Erythroblast (primary cell): ENCODE results near the gene ABCC4.
A peak's percentile ranks its signal among the peaks of the same experiment; 100 is the strongest.

Source experiments
- DNase-seq, 2 experiments: peaks; one replicate each; lab custom pipeline; 2025; lab: John Stamatoyannopoulos, UW
- GATA1 ChIP-seq: IDR thresholded peaks from 2 replicates; pipeline ENCODE4 v1.6.1; 2011; ENCODE audit warnings: low read depth, mild to moderate bottlenecking, control low read depth, low read length, moderate library complexity
- POLR2A ChIP-seq: IDR thresholded peaks from 2 replicates; pipeline ENCODE4 v1.6.1; 2011; ENCODE audit warnings: mild to moderate bottlenecking, low read length

The ABCC4 gene

GRCh38 chr13:95301183-95301967, at the start of gene ABCC4:
Gene ABCC4, minus strand, starts transcription at chr13:95301451. Its CDS starts 137 bp downstream, at chr13:95301314.
- TF ChIP-seq GATA1 (no peak), POLR2A (peak; percentile 79)
- peak; percentile 83 to 90 for DNase-seq

GRCh38 chr13:95349267-95349666, 48.0 kb upstream of the ABCC4 start:
- DNase-seq: peak in 1 of 2 experiments; percentile 21
- TF ChIP-seq GATA1 (no peak), POLR2A (no peak)

- TF ChIP-seq GATA1: no peak
- TF ChIP-seq POLR2A: no peak
- DNase-seq: no peak
These were observed 42.7 kb upstream of the ABCC4 start for GRCh38 chr13:95343944-95344343.

GRCh38 chr13:95341441-95341840, 40.2 kb upstream of the ABCC4 start:
- TF ChIP-seq GATA1: no peak
- TF ChIP-seq POLR2A: no peak
- no peak for DNase-seq

GRCh38 chr13:95338905-95339304, 37.7 kb upstream of the ABCC4 start:
- TF ChIP-seq POLR2A (no peak), GATA1 (no peak)
- DNase-seq: no peak

- DNase-seq: no peak
- TF ChIP-seq POLR2A (no peak), GATA1 (no peak)
These were observed 36.3 kb upstream of the ABCC4 start for GRCh38 chr13:95337597-95337996.

GRCh38 chr13:95335667-95336066, 34.4 kb upstream of the ABCC4 start:
- TF ChIP-seq GATA1 (no peak), POLR2A (no peak)
- no peak for DNase-seq

GRCh38 chr13:95328386-95328785, 27.1 kb upstream of the ABCC4 start:
- DNase-seq: peak; percentile 37 to 47
- no peak for TF ChIP-seq POLR2A
- no peak for TF ChIP-seq GATA1

- no peak for TF ChIP-seq POLR2A
- TF ChIP-seq GATA1: no peak
- no peak for DNase-seq
These were observed 25.9 kb upstream of the ABCC4 start for GRCh38 chr13:95327190-95327589.

- DNase-seq: no peak
- TF ChIP-seq GATA1 (no peak), POLR2A (no peak)
These were observed 25.4 kb upstream of the ABCC4 start for GRCh38 chr13:95326695-95327094.

GRCh38 chr13:95325485-95325884, 24.2 kb upstream of the ABCC4 start:
- DNase-seq: no peak
- no peak for TF ChIP-seq POLR2A
- TF ChIP-seq GATA1: no peak

GRCh38 chr13:95323930-95324662, 22.8 kb upstream of the ABCC4 start:
- TF ChIP-seq POLR2A (no peak), GATA1 (no peak)
- no peak for DNase-seq

GRCh38 chr13:95319551-95320274, 18.5 kb upstream of the ABCC4 start:
- DNase-seq: no peak
- no peak for TF ChIP-seq GATA1
- TF ChIP-seq POLR2A: no peak
